Bronchial epithelial cell (primary cell): ENCODE data around the gene TIMM21. TPM values are rescaled to one million over a fixed set of nuclear protein-coding genes. Genes with fewer than 3 reads are reported as not detected.

ENCODE experiments used
- DNase-seq: peaks from one replicate; pipeline ENCODE4 v3.0.0-alpha.2; 2010; ENCODE audit warnings: low read depth
- FAIRE-seq: peaks from 2 replicates; lab custom pipeline; 2011; peaks lifted over from hg19 to GRCh38; lab: Jason Lieb, UNC
- H3K27me3 ChIP-seq: 2 replicates; pipeline ENCODE4 v1.5.1; 2011; ENCODE audit warnings: low read length; ENCODE audit not compliant: control insufficient read depth, insufficient read depth
- H3K36me3 ChIP-seq: 2 replicates; pipeline ENCODE4 v1.5.1; 2011; ENCODE audit warnings: low read length; ENCODE audit not compliant: control insufficient read depth, insufficient read depth
- H3K4me3 ChIP-seq: 2 replicates; pipeline ENCODE4 v1.5.1; 2011; ENCODE audit warnings: mild to moderate bottlenecking, low read depth, low read length, control low read depth
- total RNA-seq: library from RNA; depleted of rRNA; stranded (reverse); fragments of >200 nt; gene quantifications from 2 replicates; pipeline ENCODE4 v1.2.1, GENCODE V29; 2014
- TF ChIP-seq, protein P1 (sequence below): IDR thresholded peaks from 2 replicates; pipeline ENCODE4 v1.5.1; 2011; ENCODE audit warnings: mild to moderate bottlenecking, moderate library complexity, low read length, control low read depth, inconsistent platforms; ENCODE audit not compliant: insufficient read depth, severe bottlenecking

Gene TIMM21
- total RNA-seq, 1 donor from 2014 or later = 25.0 TPM

DNA sequence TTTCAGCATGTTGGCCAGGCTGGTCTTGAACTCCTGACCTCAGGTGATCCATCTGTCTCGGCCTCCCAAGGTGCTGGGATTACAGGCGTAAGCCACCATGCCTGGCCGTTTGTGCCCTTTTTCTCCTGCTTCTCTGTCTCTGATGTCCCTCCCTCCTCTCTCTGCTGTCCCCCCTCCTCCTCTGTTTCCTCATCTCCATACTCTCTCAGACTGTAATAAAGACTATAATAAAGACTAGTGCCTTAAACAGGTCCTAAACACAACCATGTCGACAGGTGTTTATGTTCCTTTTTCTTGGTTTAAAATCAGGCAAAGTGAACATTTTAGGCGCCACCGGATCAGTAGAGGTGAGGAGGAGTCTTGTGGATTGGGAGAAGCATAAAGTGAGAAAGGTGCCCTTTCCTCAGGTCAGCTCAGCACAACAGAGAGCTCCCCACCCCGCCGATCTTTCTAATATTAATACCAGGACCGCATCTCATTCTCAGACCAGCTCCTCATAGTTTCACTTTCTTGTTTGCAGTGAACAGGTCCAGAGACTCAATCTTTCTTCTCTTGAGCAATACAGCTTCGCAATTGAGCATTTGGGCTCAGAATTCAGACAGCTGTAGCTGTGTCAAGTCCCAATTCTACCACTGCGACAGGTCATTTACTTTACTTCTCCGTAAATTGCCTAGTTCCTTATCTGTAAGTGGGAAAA, 23.7 kb downstream of the TIMM21 start:
- no peak for DNase-seq
- Histone ChIP-seq H3K27me3 (no peaks in the 10 kb centered on the region), H3K4me3 (peak overlapping the region; percentile 12), H3K36me3 (no peaks in the 10 kb centered on the region)
- TF ChIP-seq, protein P1, sequence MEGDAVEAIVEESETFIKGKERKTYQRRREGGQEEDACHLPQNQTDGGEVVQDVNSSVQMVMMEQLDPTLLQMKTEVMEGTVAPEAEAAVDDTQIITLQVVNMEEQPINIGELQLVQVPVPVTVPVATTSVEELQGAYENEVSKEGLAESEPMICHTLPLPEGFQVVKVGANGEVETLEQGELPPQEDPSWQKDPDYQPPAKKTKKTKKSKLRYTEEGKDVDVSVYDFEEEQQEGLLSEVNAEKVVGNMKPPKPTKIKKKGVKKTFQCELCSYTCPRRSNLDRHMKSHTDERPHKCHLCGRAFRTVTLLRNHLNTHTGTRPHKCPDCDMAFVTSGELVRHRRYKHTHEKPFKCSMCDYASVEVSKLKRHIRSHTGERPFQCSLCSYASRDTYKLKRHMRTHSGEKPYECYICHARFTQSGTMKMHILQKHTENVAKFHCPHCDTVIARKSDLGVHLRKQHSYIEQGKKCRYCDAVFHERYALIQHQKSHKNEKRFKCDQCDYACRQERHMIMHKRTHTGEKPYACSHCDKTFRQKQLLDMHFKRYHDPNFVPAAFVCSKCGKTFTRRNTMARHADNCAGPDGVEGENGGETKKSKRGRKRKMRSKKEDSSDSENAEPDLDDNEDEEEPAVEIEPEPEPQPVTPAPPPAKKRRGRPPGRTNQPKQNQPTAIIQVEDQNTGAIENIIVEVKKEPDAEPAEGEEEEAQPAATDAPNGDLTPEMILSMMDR = no peak
- FAIRE-seq = no peak

DNA sequence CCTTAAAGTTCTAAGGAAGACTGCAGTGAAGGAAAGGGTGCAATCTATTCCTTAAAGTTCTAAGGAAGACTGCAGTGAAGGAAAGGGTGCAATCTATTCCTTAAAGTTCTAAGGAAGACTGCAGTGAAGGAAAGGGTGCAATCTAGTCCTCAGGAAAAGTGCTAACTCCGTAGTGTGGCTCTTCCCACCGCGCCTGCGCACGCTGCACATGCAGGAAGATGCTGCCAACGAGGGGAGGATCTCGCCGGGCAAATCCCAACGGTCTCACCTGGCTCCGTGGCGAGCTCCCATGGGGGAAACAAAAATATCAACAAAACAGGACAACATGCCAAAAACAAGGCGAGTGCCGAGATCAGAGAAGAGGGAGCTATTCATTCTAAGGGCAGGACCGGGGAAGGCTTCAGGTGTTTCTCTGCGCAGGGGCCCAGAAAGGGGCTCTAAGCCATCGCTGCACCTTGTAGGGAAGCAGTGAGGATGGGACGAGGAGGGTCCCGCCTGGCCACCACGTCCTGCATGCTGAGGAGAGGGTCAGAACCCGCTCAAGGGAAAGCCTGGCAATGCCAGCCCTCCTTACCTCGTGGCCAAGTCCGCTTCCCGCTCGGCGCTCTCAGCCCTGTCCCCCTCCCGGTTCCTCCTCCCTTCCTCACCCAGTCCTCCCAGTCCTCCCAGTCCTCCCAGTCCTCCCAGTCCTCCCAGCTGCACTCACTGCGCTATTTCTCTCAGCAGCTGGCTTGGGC, 24.5 kb downstream of the TIMM21 start:
- no peak overlapping the region for H3K4me3 ChIP-seq
- DNase-seq (no peak), FAIRE-seq (no peak)
- no peaks in the 10 kb centered on the region for H3K36me3 ChIP-seq
- TF ChIP-seq, protein P1 = no peak
- H3K27me3 ChIP-seq = no peaks in the 10 kb centered on the region

DNA sequence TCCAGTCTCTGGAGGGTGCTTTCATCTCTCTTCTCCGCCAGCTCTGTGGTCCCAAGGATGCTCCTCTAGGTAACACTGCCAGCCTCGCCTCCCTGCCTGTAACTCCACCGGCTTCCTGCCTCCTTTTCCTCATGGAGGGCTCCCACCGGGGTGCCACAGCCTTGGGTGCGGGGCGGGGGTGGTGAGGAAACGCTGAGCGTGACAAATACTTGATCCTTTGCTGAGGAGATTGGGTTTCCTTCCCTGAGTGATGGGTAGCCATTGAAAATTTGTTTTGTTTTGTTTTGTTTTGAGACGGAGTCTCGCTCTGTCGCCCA, 25.1 kb downstream of the TIMM21 start:
- H3K36me3 ChIP-seq = no peaks in the 10 kb centered on the region
- H3K4me3 ChIP-seq = no peak overlapping the region
- no peak for FAIRE-seq
- no peak for DNase-seq
- TF ChIP-seq, protein P1 = no peak
- H3K27me3 ChIP-seq = no peaks in the 10 kb centered on the region

DNA sequence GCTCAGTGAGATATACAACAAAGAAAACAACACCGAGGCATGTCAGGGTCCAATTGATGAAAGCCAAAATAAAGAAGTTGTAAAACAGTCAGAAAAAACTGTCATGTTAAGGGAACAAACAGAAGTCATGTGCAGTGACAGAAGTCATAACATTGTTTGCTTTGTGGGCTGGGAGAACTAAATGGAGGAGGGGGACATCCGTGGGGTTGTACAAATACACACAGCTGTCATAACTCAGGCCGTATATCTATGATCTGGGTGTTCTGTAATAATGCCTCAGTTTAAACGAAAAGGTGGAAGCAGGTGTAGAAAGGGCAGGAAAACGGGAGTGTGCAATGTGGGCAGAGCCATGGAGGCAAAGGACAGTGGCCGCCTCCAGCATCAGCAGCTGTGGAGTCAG, 27.3 kb downstream of the TIMM21 start:
- no peaks in the 10 kb centered on the region for H3K27me3 ChIP-seq
- no peaks in the 10 kb centered on the region for H3K36me3 ChIP-seq
- no peak for FAIRE-seq

DNA sequence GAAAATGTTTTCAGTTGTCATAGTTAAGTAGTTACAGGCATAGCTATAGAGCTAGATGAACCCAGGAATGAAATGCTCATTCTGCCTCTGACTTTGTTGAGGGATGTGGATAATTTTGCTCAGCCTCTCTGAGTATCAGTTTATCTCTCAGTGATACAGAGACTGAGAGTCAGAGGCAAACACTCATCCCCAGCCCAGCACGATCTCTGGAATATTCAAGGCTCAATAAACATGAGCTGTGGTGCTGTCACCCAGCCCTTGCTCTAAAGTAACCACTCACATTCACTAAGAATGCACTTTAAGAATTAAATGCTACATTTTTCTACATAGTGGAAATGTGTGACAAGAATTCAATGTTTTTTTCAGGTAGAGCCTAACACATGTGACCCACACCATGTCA, 30.6 kb downstream of the TIMM21 start:
- FAIRE-seq (no peak), DNase-seq (no peak)
- TF ChIP-seq, protein P1 = no peak
- H3K27me3 ChIP-seq = no peaks in the 10 kb centered on the region
- H3K36me3 ChIP-seq = no peaks in the 10 kb centered on the region
- H3K4me3 ChIP-seq = no peak overlapping the region

More for the DNA sequence above, 27.3 kb downstream of the TIMM21 start:
- no peak overlapping the region for H3K4me3 ChIP-seq
- TF ChIP-seq, protein P1 = no peak
- DNase-seq = no peak
